HL-60/S4 (cell line): ENCODE data around the gene LRRN3.

Experiments
- in situ Hi-C: fragments of 300-500 bp; cut with MboI; formaldehyde crosslinking; loops from 2 replicates; pipeline ENCODE4 v1.14.3; 2022; ENCODE audit warnings: low sequenced_read_pairs

LRRN3 gene

DNA sequence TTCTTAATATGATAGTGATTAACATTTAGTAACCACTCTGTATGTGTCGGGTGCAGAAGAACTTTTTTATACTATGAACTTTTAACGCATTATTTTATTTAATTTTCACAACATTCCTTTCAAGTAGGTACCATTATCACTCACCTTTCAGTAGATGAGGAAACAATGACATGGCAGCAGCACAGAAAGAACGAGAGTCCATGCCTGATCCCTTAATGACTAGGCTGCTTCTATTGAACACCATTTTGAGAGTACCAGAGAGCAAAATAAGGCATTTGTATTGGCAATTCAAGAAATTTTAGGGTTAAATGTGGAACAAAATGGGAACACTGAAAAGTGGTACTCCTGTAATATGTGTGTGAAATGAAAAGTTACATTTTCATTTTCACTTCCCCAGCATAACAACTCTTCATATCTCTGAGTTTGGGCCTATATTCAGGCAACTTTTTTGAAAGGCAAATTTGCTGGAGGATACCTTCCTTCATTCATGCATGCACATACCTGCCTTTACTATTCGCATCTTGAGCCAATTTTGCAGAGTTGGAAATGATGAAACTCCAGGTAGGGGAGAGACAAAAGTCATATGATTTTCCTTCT lies 12.8 kb downstream of the LRRN3 start:
- in situ Hi-C loops: no loop called here

DNA sequence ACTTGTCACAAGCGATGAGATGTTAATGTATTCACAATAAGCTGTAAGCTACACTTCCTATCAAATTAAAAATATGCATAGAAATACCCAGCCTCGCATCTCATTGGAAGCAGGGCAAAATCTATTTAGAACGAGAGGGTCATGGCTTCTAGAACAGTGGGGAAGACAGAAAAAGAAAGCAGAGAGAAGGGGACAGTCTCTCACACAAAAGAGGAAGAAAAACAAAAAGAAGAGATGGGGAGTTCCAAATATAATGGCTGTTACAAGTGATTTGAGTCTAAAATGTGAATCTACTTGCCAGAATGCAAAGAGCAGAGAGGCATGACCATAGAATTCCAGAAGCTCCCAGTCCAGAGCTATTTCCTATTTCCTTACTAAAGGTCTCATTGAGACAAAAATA lies 13.8 kb downstream of the LRRN3 start:
- in situ Hi-C loops: no loop called here

DNA sequence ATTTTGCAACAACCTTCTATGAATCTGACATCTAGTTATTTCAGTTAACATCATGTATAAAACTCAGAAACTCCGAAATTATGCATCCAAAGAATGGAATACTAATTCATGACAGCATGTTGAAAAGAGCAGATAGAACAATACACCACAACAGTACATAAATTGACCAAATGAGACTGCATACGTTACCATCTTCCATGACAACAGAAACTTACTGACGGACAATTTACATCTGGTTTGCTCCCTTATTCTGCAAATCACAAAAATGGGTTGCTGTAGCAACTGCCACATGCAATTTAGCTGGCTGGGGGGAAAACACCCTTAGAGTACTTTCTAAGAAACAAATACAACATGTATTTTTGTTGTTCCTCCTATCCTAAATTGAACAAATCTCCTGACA lies 14.3 kb downstream of the LRRN3 start:
- in situ Hi-C loops: no loop called here

GRCh38 chr7:111107579-111107978 lies 16.7 kb downstream of the LRRN3 start:
- in situ Hi-C loops: no loop called here

- in situ Hi-C loops: no loop called here
Measured at GRCh38 chr7:111108000-111108399, 17.1 kb downstream of the LRRN3 start.

DNA sequence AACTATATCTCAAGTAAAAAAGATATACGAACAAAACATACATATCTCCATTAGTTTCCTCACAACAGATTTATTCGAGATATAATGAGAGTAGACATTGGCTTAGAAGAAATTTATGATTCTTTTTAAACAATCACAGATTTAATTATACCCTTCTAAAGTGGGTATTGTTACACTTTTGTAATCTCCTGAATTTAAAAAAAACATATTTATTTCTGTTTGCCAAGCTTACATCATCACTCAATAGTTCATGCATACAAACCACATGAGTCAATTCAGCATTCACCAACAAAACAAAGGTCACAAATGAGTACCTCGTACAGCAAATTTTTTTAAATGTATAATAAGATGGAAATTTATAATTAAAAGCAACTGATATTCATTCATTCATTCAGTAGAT lies 17.6 kb downstream of the LRRN3 start:
- in situ Hi-C loops: no loop called here

- in situ Hi-C loops: no loop called here
Measured at GRCh38 chr7:111112439-111112838, 21.5 kb downstream of the LRRN3 start.

DNA sequence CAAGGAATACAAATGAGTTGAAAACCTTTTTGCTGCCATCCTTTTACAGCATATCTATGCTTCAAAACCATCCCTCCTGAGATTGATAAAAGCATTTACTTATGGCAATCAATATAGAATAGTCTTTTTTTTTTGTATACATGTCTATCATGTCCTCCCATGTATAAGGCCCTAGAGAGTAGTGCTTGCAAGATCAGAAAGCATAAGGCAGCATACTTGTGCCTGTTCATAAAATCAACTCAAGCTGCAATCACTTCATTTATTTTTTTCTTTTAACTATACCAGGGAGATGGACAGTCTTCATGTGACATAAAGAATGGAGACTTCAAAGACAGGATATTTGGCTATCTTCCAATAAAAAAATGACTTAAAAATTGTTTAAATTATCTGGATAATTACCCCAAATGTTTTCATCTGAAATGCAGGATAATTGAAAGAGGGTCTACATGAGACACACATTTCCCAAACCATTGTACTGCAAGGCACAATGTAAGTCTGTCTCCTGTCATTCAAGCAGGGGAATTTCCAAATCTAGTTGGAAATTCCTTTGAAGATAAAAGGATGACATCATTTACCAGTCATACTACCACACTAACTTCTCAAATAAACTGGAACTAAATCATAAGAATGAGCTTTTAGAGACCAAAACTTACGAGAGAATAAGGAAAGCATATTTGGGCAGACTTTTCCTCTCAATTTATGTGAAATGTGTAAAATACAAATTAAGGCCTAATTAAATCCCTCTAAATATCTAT lies 22.5 kb downstream of the LRRN3 start:
- in situ Hi-C loops: no loop called here

DNA sequence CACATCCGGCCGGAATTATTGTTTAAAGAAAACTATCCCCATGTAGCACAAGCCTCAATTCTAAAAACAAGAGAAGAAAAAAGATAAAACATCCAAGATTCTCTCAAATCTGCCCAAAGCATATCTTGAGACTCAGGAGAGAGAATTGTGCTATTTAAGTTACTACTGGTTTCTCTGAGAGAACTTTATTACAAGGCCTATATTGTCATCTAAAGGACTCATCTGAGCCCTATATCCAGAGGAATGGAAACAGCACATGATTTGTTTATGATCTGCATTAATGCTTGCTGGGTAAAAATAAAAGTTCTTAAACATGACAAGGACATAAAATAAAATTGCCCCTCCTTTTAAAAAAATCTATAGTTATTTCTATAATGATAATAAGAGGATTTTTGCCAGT lies 25.0 kb downstream of the LRRN3 start:
- in situ Hi-C loops: no loop called here

DNA sequence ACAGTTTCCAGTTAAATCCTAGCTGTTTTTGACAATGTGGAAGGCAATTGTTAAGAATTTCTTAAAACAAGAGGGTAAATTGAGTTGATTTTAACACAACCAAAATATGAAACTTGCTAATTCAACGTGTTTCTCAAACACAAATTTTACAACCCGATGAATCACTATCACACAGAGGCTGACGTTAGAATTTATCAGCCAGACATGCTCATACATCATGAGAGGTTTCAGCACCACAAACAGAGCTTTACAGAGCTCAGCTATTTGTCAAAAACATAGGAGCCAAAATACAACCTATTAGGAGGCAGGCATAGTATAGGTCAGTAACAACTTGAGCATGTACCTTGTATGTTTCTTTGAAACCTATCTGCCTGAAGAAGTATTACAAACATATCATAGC lies 36.1 kb downstream of the LRRN3 start:
- in situ Hi-C loops: no loop called here

- in situ Hi-C loops: no loop called here
Measured at GRCh38 chr7:111129435-111129834, 38.5 kb downstream of the LRRN3 start.

DNA sequence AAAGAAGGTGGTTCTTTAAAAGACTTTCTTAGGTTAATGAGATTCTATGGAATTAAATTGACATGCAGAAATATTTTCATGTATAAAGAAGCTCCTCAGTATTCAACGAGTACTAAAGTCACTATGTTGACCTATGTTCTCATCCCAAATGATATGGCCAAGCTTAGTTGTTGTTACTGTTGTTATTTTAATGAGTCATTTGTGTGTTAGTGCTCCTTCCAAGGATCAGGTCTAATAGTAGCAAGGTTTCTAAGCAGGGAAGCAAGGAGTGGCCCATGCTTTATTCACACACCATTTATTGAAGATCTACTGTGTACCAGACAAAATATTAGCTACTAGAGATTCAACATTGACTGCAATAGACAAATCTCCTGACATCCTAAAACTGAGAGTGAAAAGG lies 41.9 kb downstream of the LRRN3 start:
- in situ Hi-C loops: no loop called here

DNA sequence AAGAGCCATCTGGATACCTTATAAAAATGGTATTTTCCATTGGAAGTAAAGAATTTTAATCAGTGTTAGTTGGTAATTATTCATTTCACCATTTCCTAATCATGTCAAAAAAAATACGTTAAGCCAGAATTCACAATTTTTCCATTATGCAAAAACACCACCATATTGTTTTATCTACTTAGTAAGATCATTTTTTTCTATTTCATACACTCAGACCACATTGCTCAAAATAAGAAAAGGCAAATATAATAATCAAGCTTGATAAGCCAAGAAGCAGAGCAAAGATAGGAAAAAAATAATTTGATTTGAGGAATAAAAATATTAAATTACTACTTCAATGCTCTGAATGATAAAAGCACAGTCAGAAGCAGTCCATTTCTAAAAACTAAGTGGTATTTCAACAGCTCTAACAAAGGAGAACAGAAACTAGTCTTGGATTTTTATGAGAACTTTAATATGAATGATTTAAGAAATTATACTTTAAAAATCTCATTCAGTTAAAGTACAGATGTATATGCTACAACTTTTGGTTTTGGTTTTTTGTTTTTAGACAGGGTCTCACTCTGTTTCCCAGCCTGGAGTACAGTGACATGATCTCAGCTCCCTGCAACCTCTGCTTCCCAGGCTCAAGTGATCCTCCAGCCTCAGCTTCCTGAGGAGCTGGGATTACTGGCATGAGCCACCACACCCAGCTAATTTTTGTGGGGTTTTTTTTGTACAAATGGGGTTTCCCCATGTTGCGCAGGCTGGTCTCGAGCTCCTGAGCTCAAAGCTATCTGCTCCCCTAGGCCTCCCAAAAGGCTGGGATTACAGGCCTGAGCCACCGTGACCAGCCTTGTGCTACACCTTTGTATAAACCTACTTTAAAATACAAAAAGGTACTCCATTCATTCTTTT lies 46.6 kb downstream of the LRRN3 start:
- in situ Hi-C loops: no loop called here

GRCh38 chr7:111138193-111138569 lies 47.3 kb downstream of the LRRN3 start:
- in situ Hi-C loops: no loop called here

DNA sequence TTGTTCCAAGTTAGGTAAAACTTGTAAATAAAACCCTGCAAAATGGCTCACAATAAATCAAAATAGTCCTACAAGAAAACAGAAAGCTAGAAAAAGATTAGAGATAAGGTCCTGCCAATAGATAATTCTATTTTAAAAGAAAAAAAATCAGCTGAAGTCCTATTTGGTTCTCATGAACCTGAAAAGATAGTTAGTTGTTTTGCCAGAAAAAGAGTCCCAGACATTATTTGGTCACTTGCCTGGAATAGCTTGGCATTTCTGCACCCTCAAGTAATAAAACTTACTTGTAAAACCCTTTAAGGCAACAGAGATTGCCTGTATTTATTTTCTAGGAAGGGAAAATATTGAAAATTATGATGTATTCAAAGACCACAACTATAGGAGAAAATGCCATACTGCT lies 47.7 kb downstream of the LRRN3 start:
- in situ Hi-C loops: no loop called here

- in situ Hi-C loops: no loop called here
Measured at GRCh38 chr7:111140091-111140865, 49.4 kb downstream of the LRRN3 start.

GRCh38 chr7:111145472-111145871 lies 54.5 kb downstream of the LRRN3 start:
- in situ Hi-C loops: no loop called here

DNA sequence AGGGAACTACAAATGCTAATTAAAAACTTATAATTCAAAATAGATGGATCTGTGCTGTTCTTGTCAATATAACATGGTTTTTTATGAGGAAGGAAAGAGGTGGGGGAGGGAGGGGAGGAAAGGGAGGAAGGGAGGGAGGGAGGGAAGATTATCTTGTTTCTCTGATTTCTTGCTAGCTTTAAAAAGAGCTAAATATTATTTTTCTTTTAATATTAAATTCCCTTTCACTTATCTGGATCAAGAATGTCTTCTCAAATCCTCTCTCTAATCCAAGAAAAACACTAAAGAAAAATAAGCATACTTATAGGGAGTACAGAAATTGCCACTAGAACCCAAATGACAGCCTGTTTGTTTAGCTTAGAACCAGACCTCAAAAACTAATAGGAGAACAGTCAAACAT lies 55.2 kb downstream of the LRRN3 start:
- in situ Hi-C loops: no loop called here

DNA sequence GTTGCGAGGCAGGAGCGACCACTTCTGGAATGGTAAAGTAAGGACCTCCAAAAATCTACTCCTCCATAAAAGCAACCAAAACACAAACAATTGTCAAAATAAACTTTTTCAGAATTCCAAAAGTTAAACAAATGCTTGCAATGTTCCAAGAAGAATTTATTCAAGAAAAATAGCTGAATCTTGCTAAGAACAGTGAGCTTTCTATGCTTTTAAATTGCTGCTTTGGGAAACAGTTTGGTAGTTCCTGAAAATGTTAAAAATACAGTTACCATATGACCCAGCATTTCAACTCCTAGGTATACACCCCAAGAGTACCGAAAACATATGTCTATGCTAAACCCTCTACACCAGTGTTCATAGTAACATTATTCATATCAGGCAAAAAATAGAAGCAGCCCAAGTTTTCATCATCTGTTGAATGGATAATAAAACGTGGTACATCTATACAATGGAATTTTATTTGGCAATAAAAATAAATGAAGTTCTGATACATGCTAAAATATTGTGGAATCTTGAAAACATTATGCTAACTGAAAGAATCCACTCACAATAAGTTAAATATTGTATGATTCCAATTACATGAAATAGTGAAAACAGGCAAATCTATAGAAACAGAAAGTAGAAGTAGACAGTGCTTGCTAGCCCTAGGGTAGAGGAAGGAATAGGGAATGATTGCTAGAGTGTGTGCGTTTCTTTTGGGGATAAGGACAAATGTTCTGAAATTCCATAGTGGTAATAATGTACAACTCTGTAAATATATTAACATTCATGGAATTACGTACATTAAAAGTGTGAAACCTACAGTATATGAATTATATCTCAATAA lies 57.0 kb downstream of the LRRN3 start:
- in situ Hi-C loops: no loop called here

GRCh38 chr7:111150709-111151108 lies 59.8 kb downstream of the LRRN3 start:
- in situ Hi-C loops: no loop called here
